Lower leg skin (tissue), 4 donors: ENCODE measurements around the gene NPY2R. TPM values are rescaled to one million over a fixed set of nuclear protein-coding genes. Genes with fewer than 3 reads are reported as not detected.

Experiments used
- DNase-seq, 2 donors: peaks; one replicate each; pipeline ENCODE4 v3.0.0-alpha.2; 2019; ENCODE audit warnings: low spot score in 2 of 2
- H3K4me3 ChIP-seq: fragments of 200-600 bp; sonication (generic); 2 replicates; pipeline ENCODE4 v1.5.1; 2017; ENCODE audit warnings: mild to moderate bottlenecking, low read depth; ENCODE audit not compliant: poor library complexity, severe bottlenecking
- CTCF ChIP-seq, 3 donors: fragments of 450-650 bp; IDR thresholded peaks; one replicate each; pipeline ENCODE4 v1.5.1; 2016; ENCODE audit warnings: antibody characterized with exemption in 3 of 3, mild to moderate bottlenecking in 3 of 3, moderate library complexity in 2 of 3
- POLR2A ChIP-seq, 2 donors: fragments of 450-650 bp; IDR thresholded peaks; one replicate each; pipeline ENCODE4 v1.6.1; 2016 to 2017; ENCODE audit warnings: antibody characterized with exemption in 2 of 2, mild to moderate bottlenecking in 1 of 2, moderate library complexity in 1 of 2
- WGBS, 2 donors: methylation state at CpG; one replicate each; pipeline ENCODE4 v1.1.5; 2018; 5-methylcytosine and 5-hydroxymethylcytosine counted together
- intact Hi-C: fragments of 100-400 bp; cut with DNase I; formaldehyde crosslinking; loops from one replicate; pipeline ENCODE4 v1.15.0; 2023; ENCODE audit warnings: low total_unique reads
- total RNA-seq, 4 donors: library from RNA; depleted of rRNA; stranded (reverse); fragments of >200 nt; gene quantifications; one replicate each; pipeline ENCODE4 v1.1.0, GENCODE V29; 2016

The NPY2R gene
- total RNA-seq, 4 donors from 2014 or later = 0.46 to 1.4 TPM; not detected in 2

- 68 to 80% methylated on average over 1 of the region's 1 CpG for WGBS, 2 donors
- no peak for DNase-seq
- H3K4me3 ChIP-seq = no peak overlapping the region
- TF ChIP-seq POLR2A (IDR thresholded peaks at IDR 0.05) (no peak), CTCF (IDR thresholded peaks at IDR 0.05) (no peak)
- intact Hi-C loops = no loop called here
These were observed 29.1 kb downstream of the NPY2R start for GRCh38 chr4:155237567-155237966.

GRCh38 chr4:155241225-155241624 is 32.8 kb downstream of the NPY2R start:
- intact Hi-C loops = no loop called here

GRCh38 chr4:155241664-155242063 is 33.2 kb downstream of the NPY2R start:
- no peak overlapping the region for H3K4me3 ChIP-seq
- TF ChIP-seq POLR2A (IDR thresholded peaks at IDR 0.05) (no peak), CTCF (IDR thresholded peaks at IDR 0.05) (no peak)
- DNase-seq = no peak
- intact Hi-C loops = no loop called here

More at GRCh38 chr4:155241225-155241624, 32.8 kb downstream of the NPY2R start:
- no peak for DNase-seq
- no peak overlapping the region for H3K4me3 ChIP-seq
- TF ChIP-seq POLR2A (IDR thresholded peaks at IDR 0.05) (no peak), CTCF (IDR thresholded peaks at IDR 0.05) (no peak)
- WGBS, 2 donors = 92 to 96% methylated on average over 4 of the region's 4 CpGs

- no peak overlapping the region for H3K4me3 ChIP-seq
- TF ChIP-seq CTCF (IDR thresholded peaks at IDR 0.05) = no peak
- no peak for TF ChIP-seq POLR2A (IDR thresholded peaks at IDR 0.05)
- no peak for DNase-seq
- 82 to 91% methylated on average over 4 of the region's 4 CpGs for WGBS, 2 donors
- intact Hi-C loops = no loop called here
These were observed 36.7 kb downstream of the NPY2R start for GRCh38 chr4:155245105-155245504.

GRCh38 chr4:155248002-155248896 is 39.8 kb downstream of the NPY2R start:
- no peak for DNase-seq
- intact Hi-C loops = no loop called here
- no peak for TF ChIP-seq CTCF (IDR thresholded peaks at IDR 0.05)
- no peak for TF ChIP-seq POLR2A (IDR thresholded peaks at IDR 0.05)
- no peak overlapping the region for H3K4me3 ChIP-seq
- 61 to 64% methylated on average over 9 of the region's 9 CpGs for WGBS, 2 donors
